OCI-LY7 (cell line): Measurements from ENCODE around the gene ABHD8. TPM values are rescaled to one million over a fixed set of nuclear protein-coding genes. Genes with fewer than 3 reads are reported as not detected.

ENCODE experiments used
- BruUV-seq: library from RNA; stranded (reverse); fragments of 400-500 nt; replicated peaks from 2 replicates; lab custom pipeline; 2021; lab: Mats Ljungman, UMichigan
- CTCF ChIA-PET: fragments of 300-600 bp; sonication (Branson Sonifier 250); formaldehyde crosslinking; loops from one replicate; lab custom pipeline; 2022; ENCODE audit warnings: antibody characterized with exemption; ENCODE audit not compliant: unreplicated experiment; lab: Charles Lee
- POLR2A ChIA-PET: fragments of 300-600 bp; sonication (Branson Sonifier 250); formaldehyde crosslinking; loops from one replicate; lab custom pipeline; 2022; ENCODE audit warnings: antibody characterized with exemption; lab: Charles Lee
- DNase-seq: peaks from one replicate; pipeline ENCODE4 v3.0.0-alpha.2; 2015; ENCODE audit warnings: low spot score
- H2AFZ ChIP-seq: fragments of 200-600 bp; sonication (generic), shearing (Covaris generic); 2 replicates; pipeline ENCODE4 v1.6.1; 2014; ENCODE audit warnings: mild to moderate bottlenecking, antibody characterized with exemption, low read length, moderate library complexity
- H3K27ac ChIP-seq: fragments of 200-600 bp; sonication (generic); 2 replicates; pipeline ENCODE4 v1.5.1; 2014; ENCODE audit warnings: mixed run types, low read depth, mild to moderate bottlenecking, moderate library complexity, low read length, inconsistent platforms; ENCODE audit not compliant: poor library complexity, severe bottlenecking
- H3K36me3 ChIP-seq: fragments of 200-600 bp; sonication (generic); 2 replicates; pipeline ENCODE4 v1.6.1; 2014; ENCODE audit warnings: mild to moderate bottlenecking, antibody characterized with exemption, low read length, moderate library complexity, mixed read lengths; ENCODE audit not compliant: insufficient read depth
- H3K4me1 ChIP-seq: fragments of 200-600 bp; sonication (generic); 2 replicates; pipeline ENCODE4 v1.5.1; 2014; ENCODE audit warnings: mild to moderate bottlenecking, low read length; ENCODE audit not compliant: insufficient read depth, poor library complexity, severe bottlenecking
- H3K4me2 ChIP-seq: fragments of 200-600 bp; sonication (generic); 2 replicates; pipeline ENCODE4 v1.6.1; 2014; ENCODE audit warnings: mild to moderate bottlenecking, low read length
- H3K4me3 ChIP-seq: fragments of 200-600 bp; sonication (generic); 2 replicates; pipeline ENCODE4 v1.5.1; 2014; ENCODE audit warnings: mild to moderate bottlenecking, low read depth, low read length; ENCODE audit not compliant: poor library complexity, severe bottlenecking
- H3K79me2 ChIP-seq: fragments of 200-600 bp; sonication (generic); 2 replicates; pipeline ENCODE4 v1.6.1; 2016; ENCODE audit warnings: low read depth, mild to moderate bottlenecking, low read length, moderate library complexity, mixed read lengths; ENCODE audit not compliant: insufficient read depth
- H3K9me2 ChIP-seq: fragments of 200-600 bp; sonication (generic); 2 replicates; pipeline ENCODE4 v1.6.1; 2016; ENCODE audit warnings: mild to moderate bottlenecking, low read length, mixed read lengths; ENCODE audit not compliant: insufficient read depth
- H3K9me3 ChIP-seq: fragments of 200-600 bp; sonication (generic); 2 replicates; pipeline ENCODE4 v1.6.1; 2014; ENCODE audit warnings: mild to moderate bottlenecking, mixed run types, low read length, mixed read lengths
- H4K20me1 ChIP-seq: fragments of 200-600 bp; sonication (generic); 2 replicates; pipeline ENCODE4 v1.6.1; 2014; ENCODE audit warnings: mild to moderate bottlenecking, antibody characterized with exemption, low read length, moderate library complexity, mixed read lengths; ENCODE audit not compliant: insufficient read depth
- CTCF ChIP-seq: fragments of 200-600 bp; sonication (generic); conservative IDR thresholded peaks from 2 replicates; pipeline ENCODE4 v1.5.1; 2014; ENCODE audit warnings: mild to moderate bottlenecking, antibody characterized with exemption, low read length, moderate library complexity, mixed read lengths
- EZH2phosphoT487 ChIP-seq: fragments of 200-600 bp; sonication (generic); IDR thresholded peaks from 2 replicates; pipeline ENCODE4 v1.6.1; 2018; ENCODE audit warnings: low read depth, borderline replicate concordance, mild to moderate bottlenecking, mixed run types, antibody characterized with exemption, low read length, moderate library complexity, mixed read lengths
- intact Hi-C: fragments of 100-400 bp; cut with micrococcal nuclease; formaldehyde crosslinking; loops from one replicate; pipeline ENCODE4 v1.10.0; 2022; ENCODE audit not compliant: unreplicated experiment
- total RNA-seq, 2 experiments: library from RNA; depleted of rRNA in 1 of 2; stranded (reverse); fragments of >200 nt in 1 of 2; shearing (Covaris generic) in 1 of 2; gene quantifications; 2 replicates each; pipeline ENCODE4 v1.2.3, GENCODE V29; 2014 to 2022

Gene ABHD8
- total RNA-seq, 2 experiments from 2014 or later = 11.6 to 18.9 TPM

- Histone ChIP-seq H3K4me2 (peak overlapping the region; percentile 54), H3K36me3 (0 out of 2 replicates have a peak, but pooled peaks cover 5% of the 10 kb centered on the region), H4K20me1 (no peaks in the 10 kb centered on the region), H3K9me3 (no peaks in the 10 kb centered on the region), H3K9me2 (no peaks in the 10 kb centered on the region), H3K4me3 (peak overlapping the region; percentile 19), H3K79me2 (peaks cover 10% of the 10 kb centered on the region), H3K27ac (peak overlapping the region; percentile 90), H2AFZ (peak overlapping the region; percentile 4; the same call in 1 of the 2 replicates), H3K4me1 (peaks cover 43% of the 10 kb centered on the region)
- ChIA-PET POLR2A (interaction anchor here (0.8 to 1.1 kb wide), 3 partner anchors 28 to 101 kb away, joined by 4 to 8 read pairs (median 6); partner anchors contain the start of gene BST2), CTCF (interaction anchor here (0.6 to 1.2 kb wide), 5 partner anchors 10 to 225 kb away, joined by 3 to 4 read pairs (median 3); partner anchors contain the start of gene USHBP1)
- BruUV-seq = no TSS peak
- no peak for DNase-seq
- intact Hi-C loops = loop anchor here (1.0 to 5.0 kb wide), 2 partner anchors 12 to 448 kb away; partner anchors contain the start of gene FCHO1
- TF ChIP-seq CTCF = no peak
- no peak for TF ChIP-seq EZH2phosphoT487
Measured at GRCh38 chr19:17304386-17305215, 1.4 kb upstream of the ABHD8 start.

- H3K79me2 ChIP-seq = peaks cover 8% of the 10 kb centered on the region
- no peak for DNase-seq
- peak overlapping the region; percentile 95 for H3K4me2 ChIP-seq
- peak overlapping the region; percentile 29; the same call in 1 of the 2 replicates for H2AFZ ChIP-seq
- no peaks in the 10 kb centered on the region for H3K9me3 ChIP-seq
- H3K4me1 ChIP-seq = peaks cover 40% of the 10 kb centered on the region
- ChIA-PET POLR2A (no interaction called here), CTCF (interaction anchor here (1.4 kb wide), 1 partner anchor 10 kb away, joined by 3 read pairs; no protein-coding TSS in a partner anchor)
- no peaks in the 10 kb centered on the region for H4K20me1 ChIP-seq
- TF ChIP-seq CTCF = no peak
- no peak for TF ChIP-seq EZH2phosphoT487
- peak overlapping the region; percentile 90 for H3K27ac ChIP-seq
- no TSS peak for BruUV-seq
- intact Hi-C loops = no loop called here
- H3K9me2 ChIP-seq = no peaks in the 10 kb centered on the region
- peak overlapping the region; percentile 74 for H3K4me3 ChIP-seq
- H3K36me3 ChIP-seq = peaks cover 7% of the 10 kb centered on the region
Measured at GRCh38 chr19:17303940-17304267, 679 bp upstream of the ABHD8 start.
